ENCODE measurements around the gene EML2.
A peak's percentile ranks its signal among the peaks of the same experiment; 100 is the strongest.
"Not testable (repeated sequence)": the region's sequence is repeated elsewhere in the genome, so short reads cannot be mapped to it uniquely, and the experiment has no call there.

EML2 gene

DNA sequence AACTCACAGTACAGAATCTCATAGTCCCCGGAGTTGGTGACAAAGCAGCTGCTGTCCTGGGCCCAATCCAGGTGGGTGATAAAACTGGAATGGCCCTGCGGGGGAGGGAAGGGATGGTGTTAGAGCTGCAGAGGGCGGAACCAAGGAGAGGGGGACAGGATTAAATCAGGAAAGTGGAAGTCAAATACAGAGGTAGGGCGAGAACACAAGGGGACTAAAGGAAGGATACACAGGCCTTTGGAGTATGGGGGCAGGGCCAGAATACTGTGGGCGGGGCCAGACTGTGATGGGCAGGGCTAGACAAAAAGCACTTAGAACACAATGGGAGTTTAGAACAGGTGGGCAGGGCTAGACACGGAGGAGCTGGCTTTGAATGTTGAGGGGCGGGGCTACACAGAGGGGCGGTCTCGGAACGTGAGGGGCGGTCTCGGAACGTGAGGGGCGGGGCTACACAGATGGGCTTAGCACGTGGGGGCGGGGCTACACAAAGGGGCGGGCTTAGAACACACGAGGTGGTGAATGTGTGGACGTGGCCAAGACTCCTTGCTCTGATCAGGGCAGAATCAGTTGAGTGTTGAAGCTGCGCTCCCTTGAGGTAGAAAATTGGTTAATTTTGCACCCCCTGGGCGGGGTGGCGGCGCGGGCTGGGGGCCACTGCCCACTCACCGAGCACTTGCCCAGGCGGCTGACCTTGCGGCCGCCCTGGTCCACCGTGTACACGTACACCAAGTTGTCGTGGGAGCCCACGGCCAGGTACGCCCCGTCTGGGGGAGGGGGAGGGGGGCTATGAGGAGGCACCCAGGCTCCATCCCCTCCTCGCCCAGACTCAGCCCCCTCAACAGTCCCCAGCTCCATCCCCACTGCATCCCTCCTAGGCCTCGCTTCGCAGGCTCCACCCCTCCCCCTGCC lies 23.1 kb downstream of the EML2 start:
- peak; percentile 94 for DNase-seq (ENCODE audit: low spot score)

GRCh38 chr19:45615056-45615455 lies 24.1 kb downstream of the EML2 start:
- not testable (repeated sequence) for DNase-seq (ENCODE audit: low spot score)

DNA sequence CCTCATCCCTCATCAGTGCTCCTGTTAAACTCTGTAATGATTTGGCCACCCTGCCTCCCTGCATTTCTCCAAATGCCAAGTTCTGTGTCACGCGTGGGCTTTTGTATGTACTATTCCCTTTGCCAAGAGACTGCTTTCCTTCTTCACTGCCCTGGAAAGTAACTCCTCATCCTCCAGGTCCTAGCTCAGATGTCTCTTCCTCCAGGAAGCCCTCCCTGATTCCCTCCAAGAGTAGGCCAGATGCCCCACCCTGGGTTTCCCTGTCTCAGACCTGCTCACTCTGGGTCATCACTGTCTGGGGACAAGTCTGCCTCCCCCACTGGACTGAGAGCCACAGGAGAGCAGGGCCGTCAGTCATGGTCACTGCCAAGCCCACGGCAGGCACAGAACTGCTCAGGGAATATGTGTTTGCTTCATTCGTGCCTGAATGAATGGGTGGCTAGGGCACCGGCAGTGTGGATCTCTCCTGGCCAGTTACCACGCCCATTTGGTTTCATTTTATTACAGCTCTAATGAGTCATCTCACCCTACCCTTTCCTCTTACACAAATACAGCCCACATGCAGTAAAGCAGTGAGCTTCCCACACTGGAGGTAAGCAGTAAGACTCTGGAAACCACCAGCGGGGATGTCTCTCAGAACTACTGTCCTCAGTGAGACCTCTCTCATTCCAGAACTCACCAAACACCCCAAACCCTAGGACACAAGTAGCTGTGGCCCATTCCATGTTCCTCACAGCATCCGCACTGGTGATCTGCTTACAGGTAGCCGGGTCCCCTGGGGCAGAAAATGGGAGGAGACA lies 25.1 kb downstream of the EML2 start:
- DNase-seq (ENCODE audit: low spot score): no peak

DNA sequence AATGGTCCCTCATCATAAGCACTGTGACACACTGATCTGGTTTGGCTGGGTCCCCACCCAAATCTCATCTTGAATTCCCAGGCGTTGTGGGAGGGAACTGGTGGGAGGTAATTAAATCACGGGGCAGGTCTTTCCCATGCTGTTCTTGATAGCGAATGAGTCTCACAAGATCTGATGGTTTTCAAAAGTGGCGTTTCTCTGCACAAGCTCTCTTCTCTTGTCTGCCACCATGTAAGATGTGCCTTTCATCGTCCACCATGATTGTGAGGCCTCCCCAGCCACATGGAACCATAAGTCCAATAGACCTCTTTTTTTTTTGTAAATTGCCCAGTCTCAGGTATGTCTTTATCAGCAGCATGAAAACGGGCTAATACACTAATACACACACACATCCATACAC lies 30.2 kb downstream of the EML2 start:
- DNase-seq (ENCODE audit: low spot score): no peak

DNA sequence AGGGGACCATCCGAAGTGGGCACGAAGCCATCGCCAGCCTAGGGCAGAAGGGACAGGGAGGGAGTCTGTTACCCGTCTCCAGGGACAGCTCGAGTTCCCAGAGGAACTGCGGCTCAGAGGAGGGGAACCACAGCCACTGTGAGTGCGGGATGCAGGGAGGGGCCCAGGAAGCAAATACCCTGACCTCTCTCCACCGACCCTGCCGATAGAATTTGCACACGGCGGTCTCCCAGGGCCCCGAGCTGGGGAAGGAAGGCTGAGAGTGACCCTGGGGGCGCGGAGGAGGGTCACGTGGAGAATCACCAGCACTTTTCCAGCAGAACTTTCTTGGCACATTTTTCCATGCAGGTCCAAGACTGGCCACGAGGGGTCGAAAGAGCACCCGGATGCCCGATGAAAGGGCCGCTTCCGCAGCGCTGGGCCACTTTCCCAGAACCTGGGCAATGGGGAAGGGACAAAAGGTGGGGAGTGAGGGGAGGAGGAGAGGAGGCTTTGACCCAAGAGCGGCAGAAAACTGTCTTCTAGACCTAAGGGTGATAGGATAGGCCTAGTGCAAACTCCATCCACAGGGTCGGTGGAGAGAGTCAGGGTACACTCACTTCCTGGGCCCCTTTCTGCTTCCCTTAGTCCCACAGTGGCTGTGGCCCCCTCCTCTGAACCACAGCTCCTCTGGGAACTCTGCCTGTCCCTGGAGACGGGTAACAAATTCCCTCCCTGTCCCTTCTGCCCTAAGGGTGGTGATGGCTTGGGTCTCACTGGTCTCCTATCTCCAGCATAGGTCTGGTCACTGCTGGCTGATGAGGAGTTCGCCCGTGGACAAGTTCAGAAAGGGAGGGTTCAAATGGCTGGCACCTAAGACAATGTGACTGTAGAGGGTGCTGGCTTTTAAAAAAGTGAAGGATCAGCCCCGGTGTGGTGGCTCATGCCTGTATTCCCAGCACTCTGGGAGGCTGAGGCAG lies 31.8 kb downstream of the EML2 start:
- peak; percentile 44 for DNase-seq (ENCODE audit: low spot score)

- DNase-seq (ENCODE audit: low spot score): no peak
Measured at GRCh38 chr19:45601524-45602374, 37.4 kb downstream of the EML2 start, which contains the start of gene GPR4. Gene GPR4 (minus strand): TSS chr19:45602212. CDS start chr19:45591866, 10,346 bp downstream.

GRCh38 chr19:45601115-45601514 lies 38.1 kb downstream of the EML2 start:
- DNase-seq (ENCODE audit: low spot score): no peak

DNA sequence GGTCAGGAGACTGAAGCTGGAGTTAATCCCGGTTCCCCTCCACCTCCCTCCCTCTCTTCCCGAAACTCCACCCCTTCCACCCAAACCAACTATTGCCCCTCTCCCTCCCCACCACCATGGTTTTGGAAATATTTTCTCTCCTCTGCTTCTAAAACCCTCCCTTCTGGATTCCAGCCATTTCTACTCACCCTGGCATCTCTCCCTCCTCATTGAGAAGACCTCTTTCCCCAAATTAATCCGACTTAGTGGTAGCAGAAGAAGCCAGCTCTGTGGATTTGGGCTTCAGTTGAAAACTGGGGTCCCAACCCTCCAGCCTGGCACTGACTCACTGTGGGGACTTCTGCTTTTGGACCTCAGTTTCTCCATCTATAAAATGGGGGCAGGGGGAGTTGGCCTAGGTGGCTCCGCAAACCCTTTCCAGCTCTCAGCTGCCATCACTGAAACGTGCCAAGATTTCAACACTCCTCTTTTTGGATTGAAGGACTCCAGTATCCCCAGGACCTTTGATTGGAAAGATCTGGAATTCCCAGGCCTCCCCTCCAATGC lies 38.8 kb downstream of the EML2 start:
- DNase-seq (ENCODE audit: low spot score): no peak

GRCh38 chr19:45599286-45599685 lies 39.9 kb downstream of the EML2 start:
- DNase-seq (ENCODE audit: low spot score): no peak

GRCh38 chr19:45598267-45599001 lies 40.8 kb downstream of the EML2 start:
- no peak for DNase-seq (ENCODE audit: low spot score)

- DNase-seq (ENCODE audit: low spot score): no peak
Measured at GRCh38 chr19:45597425-45598111, 41.6 kb downstream of the EML2 start.

GRCh38 chr19:45595814-45596213 lies 43.4 kb downstream of the EML2 start:
- no peak for DNase-seq (ENCODE audit: low spot score)

- DNase-seq (ENCODE audit: low spot score): no peak
Measured at GRCh38 chr19:45593520-45593919, 45.7 kb downstream of the EML2 start.

DNA sequence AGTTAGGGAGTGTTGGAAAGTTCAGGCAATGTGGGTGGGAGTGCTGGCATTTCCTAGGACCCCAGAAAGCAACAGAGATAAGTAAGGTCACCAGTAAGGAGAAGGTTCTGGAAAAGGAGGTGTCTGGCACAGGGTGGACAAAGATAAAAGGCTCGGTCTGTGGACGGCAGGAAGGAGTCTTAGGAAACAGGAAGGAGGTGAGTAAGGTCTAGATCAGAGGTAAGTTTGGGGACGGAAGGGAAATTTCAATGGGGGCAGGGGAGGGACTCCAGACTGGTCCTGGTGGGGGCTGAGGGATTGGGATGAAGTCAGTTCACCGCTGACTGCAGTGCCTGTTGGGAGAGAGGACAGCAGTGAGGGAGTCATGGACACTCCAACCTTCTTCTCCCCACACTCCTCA lies 46.8 kb downstream of the EML2 start:
- DNase-seq (ENCODE audit: low spot score): no peak

DNA sequence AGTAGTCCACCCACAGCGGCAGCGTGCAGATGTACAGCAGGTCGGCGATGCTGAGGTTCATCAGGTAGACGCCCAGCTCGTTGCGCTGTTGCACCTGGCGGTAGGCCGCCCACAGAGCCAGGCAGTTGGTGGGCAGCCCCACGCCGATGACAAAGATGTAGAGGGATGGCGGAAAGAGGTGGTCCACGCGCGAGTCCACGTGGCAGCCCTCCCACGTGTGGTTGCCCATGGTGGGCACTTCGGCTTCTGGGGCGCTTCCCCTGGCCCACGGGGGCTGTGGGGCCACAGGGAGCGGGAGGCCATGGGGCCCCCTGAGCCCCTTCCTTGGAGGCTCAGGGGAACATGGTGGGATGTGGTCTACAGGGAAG lies 47.6 kb downstream of the EML2 start:
- DNase-seq (ENCODE audit: low spot score): no peak

GRCh38 chr19:45591004-45591637 lies 48.1 kb downstream of the EML2 start:
- peak; percentile 46 for DNase-seq (ENCODE audit: low spot score)

DNA sequence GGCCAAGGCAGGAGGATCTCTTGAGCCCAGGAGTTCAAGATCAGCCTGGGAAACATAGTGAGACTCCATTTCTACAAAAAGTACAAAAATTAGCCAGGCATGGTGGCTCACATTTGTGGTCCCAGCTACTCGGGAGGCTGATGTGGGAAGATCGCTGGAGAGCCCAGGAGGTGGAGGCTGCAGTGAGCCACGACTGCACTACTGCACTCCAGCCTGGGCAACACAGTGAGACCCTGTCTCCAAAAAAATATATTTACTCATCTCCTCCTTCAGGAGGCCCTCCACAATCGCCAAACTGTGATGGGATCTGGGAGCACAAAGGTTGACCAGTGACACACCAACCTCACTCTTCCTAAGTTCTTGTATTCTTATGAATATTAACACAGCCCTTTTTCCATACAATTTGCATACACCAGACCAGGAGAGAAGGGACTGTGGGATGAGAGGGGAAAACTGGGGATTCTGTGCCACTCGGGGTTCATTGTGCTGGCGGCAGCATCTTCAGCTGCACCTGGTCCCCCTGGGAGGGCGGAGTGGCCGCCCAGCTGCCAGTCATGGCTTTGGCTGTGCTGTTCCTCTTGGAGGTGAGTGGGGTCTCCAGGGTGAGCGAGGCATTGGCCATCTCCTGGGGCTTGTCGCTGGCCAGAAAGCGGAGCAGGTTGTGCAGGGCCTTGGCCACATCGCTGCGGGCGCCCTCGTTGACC lies 48.7 kb downstream of the EML2 start:
- DNase-seq (ENCODE audit: low spot score): no peak

- DNase-seq (ENCODE audit: low spot score): no peak
Measured at GRCh38 chr19:45589768-45590167, 49.4 kb downstream of the EML2 start.

All from germinal center (tissue), 1 donor.